ENCODE results near the gene FHIT. TPM values are rescaled to one million over a fixed set of nuclear protein-coding genes. Genes with fewer than 3 reads are reported as not detected.

The FHIT gene
- total RNA-seq, 1 experiment from 2014 or later = 3.6 TPM

GRCh38 chr3:60594025-60594424, 657.2 kb downstream of the FHIT start:
- TF ChIP-seq CTCF (conservative IDR thresholded peaks at IDR 0.05; ENCODE audit: low read depth, low read length) (no peak), EZH2 (IDR thresholded peaks at IDR 0.05; ENCODE audit: low read length, unreplicated experiment) (no peak), EZH2phosphoT487 (IDR thresholded peaks at IDR 0.05; ENCODE audit: borderline replicate concordance, low read length) (no peak)
- H3F3A ChIP-seq (ENCODE audit: low read length, unreplicated experiment) = no peaks in the 10 kb centered on the region
- no peaks in the 10 kb centered on the region for H4K20me1 ChIP-seq (ENCODE audit: low read length)
- H3K9me2 ChIP-seq (replicated peaks; ENCODE audit: low read length) = no peaks in the 10 kb centered on the region
- no peak for ATAC-seq
- no peaks in the 10 kb centered on the region for H3K79me2 ChIP-seq (ENCODE audit: low read length)
- no TSS peak for BruUV-seq (replicated peaks)
- CTCF ChIA-PET = no interaction called here
- POLR2A ChIA-PET (ENCODE audit: unreplicated experiment) = no interaction called here
- no peak overlapping the region for H3K27ac ChIP-seq (ENCODE audit: low read length)
- intact Hi-C loops (cut with micrococcal nuclease) = no loop called here
- no peaks in the 10 kb centered on the region for H3K27me3 ChIP-seq (ENCODE audit: low read length)
- no peaks in the 10 kb centered on the region for H3K36me3 ChIP-seq (ENCODE audit: low read depth, low read length)
- H2AFZ ChIP-seq (ENCODE audit: low read length) = no peak overlapping the region
- peaks cover 11% of the 10 kb centered on the region; the same call in 1 of the 2 replicates for H3K4me1 ChIP-seq (ENCODE audit: insufficient read depth, low read length)
- no peak overlapping the region for H3K4me3 ChIP-seq (ENCODE audit: low read length)
- no peak overlapping the region for H3K9ac ChIP-seq (ENCODE audit: low read length)
- DNase-seq = peak; percentile 8
- no peak overlapping the region for H3K4me2 ChIP-seq (ENCODE audit: low read length)
- no peaks in the 10 kb centered on the region for H3K9me3 ChIP-seq (ENCODE audit: low read length)

GRCh38 chr3:60591267-60591666, 660.0 kb downstream of the FHIT start:
- ChIA-PET POLR2A (ENCODE audit: unreplicated experiment) (no interaction called here), CTCF (no interaction called here)
- Histone ChIP-seq H3K9me3 (ENCODE audit: low read length) (no peaks in the 10 kb centered on the region), H4K20me1 (ENCODE audit: low read length) (no peaks in the 10 kb centered on the region), H2AFZ (ENCODE audit: low read length) (no peak overlapping the region), H3K27ac (ENCODE audit: low read length) (no peak overlapping the region), H3K4me1 (ENCODE audit: insufficient read depth, low read length) (peaks cover 15% of the 10 kb centered on the region), H3K36me3 (ENCODE audit: low read depth, low read length) (no peaks in the 10 kb centered on the region), H3K9me2 (replicated peaks; ENCODE audit: low read length) (no peaks in the 10 kb centered on the region), H3K27me3 (ENCODE audit: low read length) (no peaks in the 10 kb centered on the region), H3F3A (ENCODE audit: low read length, unreplicated experiment) (no peaks in the 10 kb centered on the region), H3K4me2 (ENCODE audit: low read length) (no peak overlapping the region), H3K9ac (ENCODE audit: low read length) (no peak overlapping the region), H3K79me2 (ENCODE audit: low read length) (no peaks in the 10 kb centered on the region), H3K4me3 (ENCODE audit: low read length) (no peak overlapping the region)
- TF ChIP-seq CTCF (conservative IDR thresholded peaks at IDR 0.05; ENCODE audit: low read depth, low read length) (no peak), EZH2 (IDR thresholded peaks at IDR 0.05; ENCODE audit: low read length, unreplicated experiment) (no peak), EZH2phosphoT487 (IDR thresholded peaks at IDR 0.05; ENCODE audit: borderline replicate concordance, low read length) (no peak)
- ATAC-seq = no peak
- no TSS peak for BruUV-seq (replicated peaks)
- DNase-seq = no peak
- intact Hi-C loops (cut with micrococcal nuclease) = no loop called here

DNA sequence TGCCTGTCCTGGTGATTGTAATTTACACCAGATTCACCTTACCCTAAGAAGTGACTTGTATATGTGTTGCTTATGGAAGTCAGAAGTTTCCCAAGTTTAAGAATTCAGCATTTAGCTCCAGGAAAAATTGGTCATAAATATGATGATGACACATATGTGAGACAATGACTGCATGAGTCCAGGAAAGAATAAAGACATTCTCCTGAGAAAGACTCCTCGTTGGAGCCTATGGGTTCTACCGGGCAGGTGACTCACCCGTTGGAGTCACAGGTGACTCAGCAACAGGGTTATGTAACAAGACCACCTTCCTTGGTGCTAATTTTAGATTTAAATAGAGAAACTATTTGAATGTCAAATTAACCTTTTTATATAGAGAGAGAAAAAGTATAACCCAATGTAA, 662.4 kb downstream of the FHIT start:
- Histone ChIP-seq H3K27ac (ENCODE audit: low read length) (peak overlapping the region; percentile 68), H3K4me2 (ENCODE audit: low read length) (0 out of 2 replicates have a peak overlapping the region, but pooled peaks have one; percentile 15), H3K9me3 (ENCODE audit: low read length) (no peaks in the 10 kb centered on the region), H3K4me1 (ENCODE audit: insufficient read depth, low read length) (peaks cover 15% of the 10 kb centered on the region), H3K36me3 (ENCODE audit: low read depth, low read length) (no peaks in the 10 kb centered on the region), H3F3A (ENCODE audit: low read length, unreplicated experiment) (no peaks in the 10 kb centered on the region), H4K20me1 (ENCODE audit: low read length) (no peaks in the 10 kb centered on the region), H3K27me3 (ENCODE audit: low read length) (no peaks in the 10 kb centered on the region), H2AFZ (ENCODE audit: low read length) (no peak overlapping the region), H3K9me2 (replicated peaks; ENCODE audit: low read length) (no peaks in the 10 kb centered on the region), H3K79me2 (ENCODE audit: low read length) (no peaks in the 10 kb centered on the region), H3K4me3 (ENCODE audit: low read length) (no peak overlapping the region), H3K9ac (ENCODE audit: low read length) (no peak overlapping the region)
- CTCF ChIA-PET = interaction anchor here (0.6 kb wide), 1 partner anchor 244 kb away, joined by 11 read pairs; no protein-coding TSS in a partner anchor
- intact Hi-C loops (cut with micrococcal nuclease) = loop anchor here (10.0 kb wide), 2 partner anchors 256 to 706 kb away; no protein-coding TSS in a partner anchor
- POLR2A ChIA-PET (ENCODE audit: unreplicated experiment) = no interaction called here
- no TSS peak for BruUV-seq (replicated peaks)
- TF ChIP-seq CTCF (conservative IDR thresholded peaks at IDR 0.05; ENCODE audit: low read depth, low read length) (no peak), EZH2phosphoT487 (IDR thresholded peaks at IDR 0.05; ENCODE audit: borderline replicate concordance, low read length) (no peak), EZH2 (IDR thresholded peaks at IDR 0.05; ENCODE audit: low read length, unreplicated experiment) (no peak)
- ATAC-seq = peak; percentile 97
- peak; percentile 93 for DNase-seq

Measured in PC-3 (cell line).